ENCODE measurements around the gene YBX1. TPM values are rescaled to one million over a fixed set of nuclear protein-coding genes. Genes with fewer than 3 reads are reported as not detected.
"Not testable (repeated sequence)": the region's sequence is repeated elsewhere in the genome, so short reads cannot be mapped to it uniquely, and the experiment has no call there.

YBX1 gene
- total RNA-seq, 1 donor from 2014 or later, result 538 TPM

- Mint-ChIP-seq H3K4me3 (ENCODE audit: unreplicated experiment) (no peak overlapping the region), H3K27me3 (ENCODE audit: unreplicated experiment) (no peaks in the 10 kb centered on the region), H3K9me3 (ENCODE audit: unreplicated experiment) (no peaks in the 10 kb centered on the region), H3K36me3 (ENCODE audit: unreplicated experiment) (peaks cover 40% of the 10 kb centered on the region), H3K4me1 (ENCODE audit: unreplicated experiment) (peaks cover 19% of the 10 kb centered on the region), H3K27ac (ENCODE audit: unreplicated experiment) (no peak overlapping the region)
- no peak for DNase-seq (ENCODE audit: extremely low spot score, unreplicated experiment)
- peak; percentile 63 for TF ChIP-seq CTCF (IDR thresholded peaks at IDR 0.05)
Measured at GRCh38 chr1:42747125-42747524, 64.9 kb downstream of the YBX1 start.

- H3K9me3 Mint-ChIP-seq (ENCODE audit: unreplicated experiment), result no peaks in the 10 kb centered on the region
- no peak overlapping the region for H3K27ac Mint-ChIP-seq (ENCODE audit: unreplicated experiment)
- H3K27me3 Mint-ChIP-seq (ENCODE audit: unreplicated experiment), result no peaks in the 10 kb centered on the region
- H3K36me3 Mint-ChIP-seq (ENCODE audit: unreplicated experiment), result peaks cover 48% of the 10 kb centered on the region
- H3K4me1 Mint-ChIP-seq (ENCODE audit: unreplicated experiment), result peaks cover 12% of the 10 kb centered on the region
- DNase-seq (ENCODE audit: extremely low spot score, unreplicated experiment), result no peak
- no peak overlapping the region for H3K4me3 Mint-ChIP-seq (ENCODE audit: unreplicated experiment)
- TF ChIP-seq CTCF (IDR thresholded peaks at IDR 0.05), result no peak
Measured at GRCh38 chr1:42748021-42748420, 65.8 kb downstream of the YBX1 start.

- no peak for TF ChIP-seq CTCF (IDR thresholded peaks at IDR 0.05)
- Mint-ChIP-seq H3K4me3 (ENCODE audit: unreplicated experiment) (no peak overlapping the region), H3K9me3 (ENCODE audit: unreplicated experiment) (no peaks in the 10 kb centered on the region), H3K4me1 (ENCODE audit: unreplicated experiment) (peaks cover 5% of the 10 kb centered on the region), H3K27me3 (ENCODE audit: unreplicated experiment) (no peaks in the 10 kb centered on the region), H3K36me3 (ENCODE audit: unreplicated experiment) (peaks cover 50% of the 10 kb centered on the region), H3K27ac (ENCODE audit: unreplicated experiment) (no peak overlapping the region)
- no peak for DNase-seq (ENCODE audit: extremely low spot score, unreplicated experiment)
Measured at GRCh38 chr1:42748461-42749410, 66.5 kb downstream of the YBX1 start.

GRCh38 chr1:42750041-42750440, 67.8 kb downstream of the YBX1 start:
- no peaks in the 10 kb centered on the region for H3K9me3 Mint-ChIP-seq (ENCODE audit: unreplicated experiment)
- no peak for DNase-seq (ENCODE audit: extremely low spot score, unreplicated experiment)
- no peak for TF ChIP-seq CTCF (IDR thresholded peaks at IDR 0.05)
- no peak overlapping the region for H3K4me3 Mint-ChIP-seq (ENCODE audit: unreplicated experiment)
- H3K4me1 Mint-ChIP-seq (ENCODE audit: unreplicated experiment), result peaks cover 2% of the 10 kb centered on the region
- no peak overlapping the region for H3K27ac Mint-ChIP-seq (ENCODE audit: unreplicated experiment)
- no peaks in the 10 kb centered on the region for H3K27me3 Mint-ChIP-seq (ENCODE audit: unreplicated experiment)
- peaks cover 60% of the 10 kb centered on the region for H3K36me3 Mint-ChIP-seq (ENCODE audit: unreplicated experiment)

GRCh38 chr1:42751511-42752070, 69.4 kb downstream of the YBX1 start:
- H3K27ac Mint-ChIP-seq (ENCODE audit: unreplicated experiment); H3K9me3 Mint-ChIP-seq (ENCODE audit: unreplicated experiment); H3K4me3 Mint-ChIP-seq (ENCODE audit: unreplicated experiment); H3K27me3 Mint-ChIP-seq (ENCODE audit: unreplicated experiment); H3K4me1 Mint-ChIP-seq (ENCODE audit: unreplicated experiment); DNase-seq (ENCODE audit: extremely low spot score, unreplicated experiment): not testable (repeated sequence)
- H3K36me3 Mint-ChIP-seq (ENCODE audit: unreplicated experiment), result peaks cover 66% of the 10 kb centered on the region
